ENCODE results near the gene EFCAB14.
"Not testable (repeated sequence)": the region's sequence is repeated elsewhere in the genome, so short reads cannot be mapped to it uniquely, and the experiment has no call there.

Gene EFCAB14

DNA sequence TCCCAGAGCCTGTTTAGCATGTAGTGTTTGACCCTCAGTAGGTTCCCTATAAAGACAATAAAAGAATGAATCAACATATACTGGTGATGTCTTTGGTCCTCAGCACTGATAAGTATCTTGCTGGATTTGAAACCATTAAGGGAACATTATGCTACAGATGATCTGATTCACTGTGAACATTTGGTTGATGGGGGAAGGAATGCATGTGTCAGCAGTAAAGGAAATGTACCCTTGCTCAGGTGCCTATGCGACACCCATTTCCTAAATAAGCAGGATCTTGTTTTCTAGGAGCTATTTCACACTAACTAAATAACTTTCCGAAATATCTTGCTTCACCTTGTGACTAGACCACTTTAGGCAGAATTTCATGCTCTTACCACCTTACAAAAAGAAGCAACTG lies 34.2 kb downstream of the EFCAB14 start:
- no peak for DNase-seq

DNA sequence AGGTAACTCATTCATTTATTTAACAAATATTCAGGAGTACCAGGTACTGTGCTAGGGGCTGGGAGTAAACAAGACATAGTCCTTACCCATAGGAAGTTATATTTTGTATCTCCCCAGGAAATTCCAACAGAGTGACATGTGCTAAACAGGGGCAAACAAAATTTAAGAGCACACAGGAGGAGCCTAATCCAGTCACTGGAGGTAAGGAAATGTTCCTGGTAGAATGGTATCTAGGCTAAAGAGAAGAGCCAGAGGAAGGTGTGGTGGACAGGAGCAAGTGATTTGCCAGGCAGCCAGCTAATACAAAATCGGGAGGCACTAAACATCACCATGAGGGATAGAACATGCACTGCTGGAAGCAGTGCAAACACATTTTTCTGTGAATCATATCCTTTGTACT lies 36.9 kb downstream of the EFCAB14 start:
- DNase-seq: no peak

DNA sequence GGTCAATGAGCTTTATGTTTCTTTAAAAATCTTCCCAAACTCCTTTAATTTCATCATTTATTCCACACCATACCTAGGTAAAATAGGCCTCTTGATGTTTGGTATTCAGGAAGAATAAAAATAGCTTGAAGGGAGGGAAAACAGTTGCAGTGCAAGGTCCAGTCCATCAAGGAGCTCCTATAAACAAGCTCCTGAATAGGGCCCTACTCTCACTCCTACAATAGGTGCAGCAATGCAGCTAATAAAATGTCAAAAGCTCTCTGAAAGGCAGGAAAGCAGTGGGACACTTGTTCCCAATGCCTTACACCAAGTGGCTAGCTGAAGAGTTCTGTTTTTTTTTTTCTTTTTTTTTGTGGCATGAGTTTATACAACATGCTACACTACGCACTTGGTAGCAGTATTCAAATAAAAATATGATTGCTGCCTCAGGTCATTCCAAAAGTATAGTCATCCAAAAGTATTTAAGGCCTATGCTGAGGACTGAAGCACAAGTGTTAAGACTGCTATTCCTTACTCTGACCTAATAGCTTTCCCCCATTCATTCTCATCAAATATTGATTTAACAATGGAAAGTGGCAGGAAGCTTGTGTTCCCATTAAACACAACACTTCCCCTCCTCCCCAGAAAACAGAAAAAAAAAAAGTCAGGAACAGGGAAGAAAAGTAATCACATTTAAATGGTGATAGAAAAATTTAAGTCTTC lies 37.4 kb downstream of the EFCAB14 start:
- DNase-seq: no peak

DNA sequence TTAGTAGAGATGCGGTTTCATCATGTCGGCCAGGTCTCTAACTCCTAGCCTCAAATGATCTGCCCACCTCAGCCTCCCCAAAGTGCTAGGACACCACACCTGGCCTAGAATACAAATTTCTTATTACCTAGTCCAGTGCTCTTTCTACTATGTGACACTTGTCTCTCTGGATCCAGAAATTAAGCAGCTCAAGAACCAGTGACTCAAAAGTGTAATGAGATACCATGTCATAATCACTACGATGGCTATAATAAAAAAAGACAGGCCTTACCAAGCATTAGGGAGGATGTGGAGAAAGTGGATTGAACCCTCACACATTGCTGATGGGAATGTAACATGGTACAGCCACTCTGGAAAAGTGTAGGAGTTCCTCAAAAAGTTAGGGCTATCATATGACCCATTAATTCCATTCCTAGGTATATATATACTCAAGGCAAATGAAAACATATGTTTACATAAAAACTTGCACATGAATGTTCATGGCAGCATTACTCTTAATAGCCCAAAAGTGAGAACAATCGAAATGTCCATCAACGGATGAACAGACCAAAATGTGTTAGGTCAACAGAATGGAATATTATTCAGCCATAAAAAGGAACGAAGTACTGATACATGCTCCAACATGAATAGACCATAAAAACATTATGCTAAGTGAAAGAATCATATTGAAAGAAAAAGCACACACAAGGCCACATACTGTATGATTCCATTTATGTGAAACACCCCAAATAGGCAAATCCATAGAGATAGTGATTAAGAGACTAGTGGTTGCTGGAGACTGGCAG lies 38.9 kb downstream of the EFCAB14 start:
- DNase-seq: no peak

DNA sequence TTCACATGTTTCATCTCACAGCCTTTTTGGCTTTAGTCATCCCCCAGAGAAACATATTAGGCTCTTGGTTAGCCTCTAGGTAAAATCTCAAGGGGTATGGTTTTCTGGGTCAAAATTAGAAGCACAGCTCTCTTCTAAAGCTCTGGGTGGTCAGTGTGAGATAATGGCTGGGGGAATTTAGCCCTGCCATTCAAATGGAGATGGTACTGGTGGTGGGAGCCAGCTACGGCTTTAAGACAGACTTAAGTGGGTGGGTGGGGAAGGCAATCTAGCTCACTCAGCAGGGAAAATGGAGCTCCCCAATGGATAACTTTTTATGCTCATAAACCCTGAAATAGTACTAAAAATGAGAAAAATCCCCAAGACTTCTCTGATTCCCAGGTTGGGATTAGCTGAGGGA lies 41.6 kb downstream of the EFCAB14 start:
- DNase-seq: no peak

DNA sequence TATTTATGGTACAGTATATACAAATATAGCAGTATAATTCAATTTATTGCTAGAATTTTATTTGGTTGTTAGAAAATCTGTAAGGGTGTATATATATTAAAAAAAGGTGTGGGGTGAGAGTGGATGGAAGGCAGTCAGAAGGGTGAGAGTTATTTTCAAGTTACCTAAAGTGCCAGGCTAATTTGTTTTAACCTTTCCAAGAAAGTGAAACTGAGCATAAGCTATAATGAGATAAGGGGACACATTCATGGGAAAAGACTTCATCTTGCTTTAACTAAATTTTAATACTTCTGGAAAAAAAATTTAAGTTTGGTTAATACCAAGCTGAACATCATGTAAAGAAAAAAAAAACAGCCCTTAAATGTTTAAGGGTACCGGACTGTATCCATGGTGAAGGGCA lies 42.4 kb downstream of the EFCAB14 start:
- no peak for DNase-seq

DNA sequence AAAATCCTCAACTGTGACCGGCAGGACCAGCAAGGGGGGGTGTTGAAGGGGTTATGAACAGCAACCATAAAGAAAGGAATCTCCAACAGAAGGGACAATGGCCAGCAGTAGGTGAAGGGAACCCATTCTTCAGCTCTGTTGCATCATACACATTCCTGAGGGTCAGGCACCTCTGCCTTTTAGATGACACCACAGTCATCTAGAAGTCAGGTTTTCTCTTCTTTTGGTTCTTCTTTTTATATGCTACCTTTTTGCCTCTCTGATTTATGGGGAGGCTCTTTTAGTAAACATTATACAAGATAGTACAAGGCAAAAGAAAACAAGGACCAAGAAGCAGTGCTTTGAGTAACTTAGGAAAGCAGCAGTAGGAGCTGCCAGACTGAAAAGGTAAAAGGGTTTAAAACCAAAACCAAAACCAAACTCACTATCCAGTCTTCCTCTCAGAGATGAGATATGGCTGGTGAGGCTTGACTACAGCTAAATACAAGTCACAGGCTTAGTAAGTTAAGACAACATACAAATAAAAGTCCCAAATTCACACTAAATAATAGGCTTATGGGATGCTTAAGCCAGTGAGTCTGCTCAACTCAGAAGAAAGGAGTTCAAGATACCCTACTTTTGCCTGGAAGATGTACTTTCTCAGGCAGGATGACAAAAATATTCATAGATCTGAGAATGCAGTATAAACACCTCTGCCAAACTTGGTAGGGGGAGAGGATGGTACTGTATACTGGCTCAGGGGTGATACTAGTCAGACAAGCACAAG lies 43.2 kb downstream of the EFCAB14 start:
- DNase-seq: no peak

DNA sequence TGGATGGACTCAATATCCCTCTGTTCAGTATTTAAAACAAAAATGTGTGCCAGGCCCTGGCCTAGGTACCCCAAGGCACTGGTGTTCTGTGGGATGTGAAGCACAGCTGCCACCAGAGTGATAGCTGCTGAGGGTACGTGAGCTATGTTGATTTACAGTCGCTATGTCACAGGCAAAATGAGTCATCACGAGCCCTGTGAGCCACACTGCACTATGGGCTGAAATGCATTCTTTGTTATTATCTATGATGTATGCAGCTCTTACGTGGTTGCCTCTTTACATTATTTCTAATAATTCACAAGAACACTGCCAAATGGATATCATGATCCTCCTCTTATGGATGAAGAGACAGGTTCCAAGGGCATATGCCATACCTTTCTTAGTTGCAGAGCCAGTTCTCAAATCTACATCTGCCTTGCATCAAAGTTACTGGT lies 45.1 kb downstream of the EFCAB14 start:
- no peak for DNase-seq

DNA sequence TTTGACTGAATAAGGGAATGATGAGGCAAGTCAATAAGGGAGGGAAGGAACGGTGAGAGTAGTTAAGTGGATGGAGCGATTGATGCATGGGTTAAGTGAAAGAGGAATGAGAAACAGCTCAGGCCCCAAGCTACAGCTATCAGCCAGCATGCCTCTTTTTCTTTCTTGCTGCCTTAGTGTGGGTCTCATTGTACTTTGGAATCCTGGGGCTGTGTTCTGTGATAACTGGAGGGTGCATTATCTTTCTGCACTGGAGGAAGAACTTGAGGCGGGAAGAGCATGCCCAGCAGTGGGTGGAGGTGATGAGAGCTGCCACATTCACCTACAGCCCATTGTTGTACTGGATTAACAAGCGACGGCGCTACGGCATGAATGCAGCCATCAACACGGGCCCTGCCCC lies 46.2 kb downstream of the EFCAB14 start:
- DNase-seq: no peak

DNA sequence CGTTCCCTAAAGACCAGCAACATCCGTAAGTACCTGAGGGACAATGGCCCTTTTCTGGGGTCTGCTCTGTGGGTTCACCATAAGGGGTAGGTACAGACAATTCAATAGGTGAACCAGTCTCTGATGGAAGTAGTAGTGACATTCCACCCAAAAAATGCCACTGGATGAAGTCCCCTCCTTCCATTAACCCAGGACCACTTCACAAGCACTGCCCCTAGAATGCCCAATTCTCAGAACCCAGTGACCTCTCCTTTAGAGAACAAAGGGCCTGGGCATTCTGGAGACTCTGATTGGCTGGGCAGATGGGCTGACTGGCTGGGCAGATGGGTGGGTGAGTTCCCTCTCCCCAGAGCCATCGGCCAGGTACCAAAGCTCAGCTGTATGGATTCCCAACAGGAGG lies 47.4 kb downstream of the EFCAB14 start, which contains the start of gene TEX38:
TEX38 (plus strand) TSS at position 301 of the 400 bp plus-strand sequence; CDS start at position 382, 81 bp downstream.
- no peak for DNase-seq

DNA sequence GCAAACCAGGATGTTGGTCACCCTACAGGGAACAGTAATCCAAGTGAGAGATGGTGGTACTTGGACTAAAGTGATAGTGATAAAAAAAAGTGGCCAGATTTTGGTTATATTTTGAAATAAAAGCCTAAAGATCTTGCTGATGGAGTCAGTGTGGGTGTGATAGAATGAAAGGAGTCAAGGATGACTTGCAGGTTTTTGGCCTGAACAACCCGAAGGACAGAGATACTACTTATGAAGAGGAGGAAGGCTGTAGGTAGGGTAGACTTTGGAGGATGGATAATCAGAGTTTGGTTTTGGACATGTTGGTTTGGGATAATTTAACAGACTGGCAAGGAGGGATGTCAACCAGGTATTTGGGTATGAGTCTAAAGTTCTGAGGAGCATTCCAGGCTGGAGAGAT lies 48.8 kb downstream of the EFCAB14 start:
- no peak for DNase-seq

DNA sequence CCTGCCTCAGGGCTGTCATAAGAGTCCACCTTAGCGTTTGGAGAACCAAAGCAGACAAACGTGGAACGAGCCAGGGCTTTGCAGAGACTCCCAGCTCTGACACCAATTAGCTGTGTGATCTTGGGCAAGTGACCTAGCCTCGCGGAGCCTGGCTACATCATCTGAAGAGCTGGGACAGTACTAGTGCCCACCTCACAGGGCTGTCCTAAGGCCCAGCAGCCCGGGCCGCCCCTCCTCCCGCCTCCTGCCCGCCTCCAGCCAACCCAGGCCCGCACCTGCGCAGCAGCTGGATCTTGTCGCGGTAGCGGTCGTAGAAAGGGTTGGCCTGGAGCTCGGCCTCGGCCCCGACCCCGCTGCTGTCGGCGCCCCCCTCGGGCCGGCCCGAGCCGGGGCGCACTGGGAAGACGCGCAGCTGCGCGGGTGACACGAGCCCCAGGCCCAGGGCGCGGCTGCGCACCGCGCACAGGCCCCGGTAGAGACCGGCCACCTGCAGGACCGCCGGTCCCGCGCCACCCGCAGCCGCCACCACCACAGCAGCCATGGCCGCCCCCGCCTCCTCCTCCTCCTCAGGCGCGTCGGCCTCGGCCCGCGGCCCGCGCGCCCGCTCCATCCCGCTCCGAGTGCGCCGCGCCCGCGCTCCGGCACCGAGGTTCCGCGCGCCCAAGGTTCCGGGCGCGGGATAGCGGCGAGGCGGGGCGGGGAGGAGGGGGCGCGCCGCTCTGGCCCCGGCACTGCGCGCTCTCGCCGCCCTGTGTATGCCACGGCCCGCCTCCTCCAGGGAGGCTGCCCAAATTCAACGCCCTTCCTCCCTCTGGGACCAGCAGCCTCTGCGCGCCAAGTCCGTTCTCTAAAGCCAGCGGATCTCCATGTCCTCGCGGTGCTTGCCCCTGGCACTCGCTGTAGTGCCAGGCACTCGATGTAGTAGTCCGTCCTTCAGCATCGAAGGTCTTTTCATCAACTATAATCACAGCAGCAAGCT lies 50.8 kb downstream of the EFCAB14 start, which contains the start of gene ATPAF1:
ATPAF1 (minus strand) TSS at position 583 of the 979 bp plus-strand sequence; CDS start at position 541, 42 bp downstream.
- peak; percentile 72 to 90 (median 84) for DNase-seq

DNA sequence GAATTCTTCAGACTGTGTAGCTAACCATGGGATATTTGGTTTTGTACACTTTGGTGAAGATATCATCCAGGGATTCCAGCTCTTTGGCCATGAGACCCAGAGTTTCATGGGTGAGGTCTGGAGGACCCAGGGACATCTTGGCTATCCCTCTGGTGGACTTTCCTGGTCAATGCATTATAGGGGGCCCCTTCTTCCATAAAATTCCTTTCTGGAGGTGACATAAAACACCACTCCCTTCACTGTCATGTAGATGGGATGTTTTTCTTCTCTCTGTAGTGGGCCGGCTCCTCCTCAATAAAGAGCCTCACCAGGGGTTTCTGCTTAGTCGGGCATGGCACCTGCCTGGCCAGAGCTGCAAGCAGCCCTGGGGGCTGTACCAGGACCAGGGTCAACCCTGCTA lies 52.9 kb downstream of the EFCAB14 start:
- DNase-seq: no peak

DNA sequence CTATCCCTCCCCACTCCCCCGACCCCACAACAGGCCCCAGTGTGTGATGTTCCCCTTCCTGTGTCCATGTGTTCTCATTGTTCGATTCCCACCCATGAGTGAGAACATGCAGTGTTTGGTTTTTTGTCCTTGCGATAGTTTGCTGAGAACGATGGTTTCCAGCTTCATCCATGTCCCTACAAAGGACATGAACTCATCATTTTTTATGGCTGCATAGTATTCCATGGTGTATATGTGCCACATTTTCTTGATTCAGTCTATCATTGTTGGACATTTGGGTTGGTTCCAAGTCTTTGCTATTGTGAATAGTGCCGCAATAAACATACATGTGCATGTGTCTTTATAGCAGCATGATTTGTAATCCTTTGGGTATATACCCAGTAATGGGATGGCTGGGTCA lies 56.0 kb downstream of the EFCAB14 start:
- not testable (repeated sequence) for DNase-seq

DNA sequence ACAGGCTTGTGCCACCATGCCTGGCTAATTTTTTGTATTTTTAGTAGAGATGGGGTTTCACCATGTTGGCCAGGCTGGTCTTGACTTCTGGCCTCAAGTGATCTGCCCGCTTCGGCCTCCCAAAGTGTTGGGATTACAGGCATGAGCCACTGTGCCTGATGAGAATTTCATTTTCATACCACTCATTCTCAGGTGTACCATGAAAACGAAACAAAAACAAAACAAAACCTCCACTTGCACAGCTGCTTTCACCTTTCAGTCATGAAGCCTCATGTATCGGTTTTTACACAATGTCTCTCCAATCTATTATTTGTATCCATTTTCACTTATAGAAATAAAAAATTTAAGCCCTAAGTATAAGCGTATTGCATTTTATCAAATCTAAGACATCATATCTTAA lies 58.8 kb downstream of the EFCAB14 start:
- DNase-seq: not testable (repeated sequence)

DNA sequence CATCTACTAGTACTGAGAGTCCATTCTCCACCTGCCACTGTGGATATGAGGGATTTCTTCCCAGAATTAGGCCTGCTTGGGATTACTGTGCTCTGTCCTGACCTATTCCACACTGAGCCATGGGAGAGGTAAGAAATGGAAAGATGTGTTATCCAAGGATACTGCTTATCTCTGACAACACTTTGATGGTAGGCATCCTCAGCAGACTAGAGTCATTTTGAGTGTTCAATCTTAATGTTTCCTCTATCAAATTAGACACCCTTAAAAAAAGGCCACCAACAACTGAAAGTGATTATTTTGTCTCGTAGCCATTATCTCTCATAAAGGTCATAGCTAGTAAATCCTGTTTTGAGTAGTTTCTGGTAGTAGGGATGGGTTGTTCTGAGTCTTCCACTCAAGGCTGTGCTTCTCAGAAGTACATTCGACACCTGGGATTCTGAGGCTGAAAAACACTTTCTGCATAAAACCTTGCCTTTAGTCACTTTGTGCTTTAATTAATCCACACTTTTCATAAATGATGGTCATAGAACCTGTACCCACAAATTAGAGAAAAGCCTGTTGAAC lies 59.5 kb downstream of the EFCAB14 start:
- no peak for DNase-seq

DNA sequence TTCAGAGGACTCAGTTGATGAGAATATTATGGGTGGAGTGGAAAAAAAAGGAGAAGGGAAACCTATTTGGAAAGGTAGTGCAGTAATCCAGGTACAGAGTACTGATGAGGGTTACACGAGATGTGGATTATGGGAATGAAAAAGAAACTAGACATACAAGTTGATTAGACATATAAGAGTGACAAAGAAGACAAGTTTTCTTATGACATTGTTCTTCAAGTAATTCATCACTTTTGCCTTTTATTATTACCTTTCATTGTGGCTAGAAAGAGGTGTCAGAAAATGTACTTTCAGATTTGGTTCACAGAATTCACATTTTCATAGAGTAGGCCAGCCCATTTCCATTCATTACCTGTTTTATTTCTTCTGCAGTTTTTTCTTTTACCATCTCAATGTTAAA lies 61.1 kb downstream of the EFCAB14 start:
- no peak for DNase-seq

DNA sequence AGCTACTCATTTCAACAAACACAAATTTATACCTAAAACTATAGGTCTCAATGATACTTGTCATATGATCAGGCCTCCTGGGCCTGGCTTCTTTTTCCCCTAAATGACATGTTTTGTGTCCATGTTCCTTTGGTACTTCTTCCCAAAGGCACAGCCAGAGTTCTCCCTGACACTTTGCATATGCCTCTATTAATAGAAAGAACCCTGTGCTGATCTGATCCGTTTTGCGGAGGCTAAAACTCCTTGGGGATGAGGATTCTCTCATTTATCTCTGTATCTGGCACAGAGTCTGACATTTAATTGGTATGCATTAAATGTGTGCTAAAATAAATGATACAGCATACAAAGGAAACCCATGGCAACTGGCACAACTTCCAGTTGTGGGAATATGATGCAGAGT lies 62.3 kb downstream of the EFCAB14 start:
- DNase-seq: no peak

DNA sequence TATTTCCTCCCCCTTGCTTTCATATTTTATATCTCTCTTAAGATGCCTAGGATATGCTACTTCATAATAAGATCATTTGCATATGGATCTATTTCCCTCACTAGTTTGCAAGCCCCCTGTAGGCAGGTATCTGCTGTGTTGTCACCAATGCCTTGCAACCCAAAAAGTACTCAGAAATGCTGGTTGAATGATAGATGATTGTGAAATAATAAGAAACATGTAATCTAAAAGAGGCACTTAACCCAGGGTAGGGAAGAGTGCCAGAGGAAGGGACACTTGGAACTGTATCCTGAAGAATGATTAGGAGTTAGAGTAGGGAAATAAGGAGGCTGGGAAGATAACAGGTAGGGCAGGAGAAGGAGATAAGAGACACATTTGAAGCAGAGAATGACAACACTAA lies 63.1 kb downstream of the EFCAB14 start:
- DNase-seq: no peak

DNA sequence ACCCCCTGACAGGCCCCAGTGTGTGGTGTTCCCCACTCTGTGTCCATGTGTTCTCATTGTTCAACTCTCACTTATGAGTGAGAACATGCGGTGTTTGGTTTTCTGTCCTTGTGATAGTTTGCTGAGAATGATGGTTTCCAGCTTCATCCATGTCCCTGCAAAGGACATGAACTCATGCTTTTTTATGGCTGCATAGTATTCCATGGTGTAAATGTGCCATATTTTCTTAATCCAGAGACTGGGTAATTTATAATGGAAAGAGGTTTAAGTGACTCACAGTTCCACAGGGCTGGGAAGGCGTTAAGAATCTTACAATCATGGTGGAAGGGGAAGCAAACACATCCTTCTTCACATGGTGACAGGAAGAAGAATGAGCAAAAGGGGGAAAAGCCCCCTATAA lies 64.2 kb downstream of the EFCAB14 start:
- not testable (repeated sequence) for DNase-seq

DNA sequence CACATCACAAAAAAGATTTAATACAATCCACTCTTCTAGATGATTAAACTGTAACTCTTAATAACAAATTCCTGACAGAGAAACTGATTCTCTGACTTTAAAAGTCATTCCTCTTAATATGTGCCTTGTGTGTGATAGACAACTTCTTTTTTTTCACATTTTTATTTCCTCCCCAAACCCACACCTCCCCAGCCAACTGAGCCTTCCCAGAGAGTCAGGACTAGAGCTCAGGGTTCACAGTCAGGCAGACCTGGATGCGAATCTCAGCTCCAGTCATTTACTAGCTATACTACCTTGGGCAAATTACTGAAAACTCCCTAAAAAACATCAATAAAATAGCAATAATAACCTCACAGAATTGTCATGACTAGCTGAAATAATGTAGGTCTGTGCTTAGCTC lies 64.9 kb downstream of the EFCAB14 start:
- no peak for DNase-seq
